ENCODE measurements around the gene PRKG1. TPM values are rescaled to one million over a fixed set of nuclear protein-coding genes. Genes with fewer than 3 reads are reported as not detected.

Gene PRKG1
- total RNA-seq, 1 experiment from 2014 or later, result 10.4 TPM

GRCh38 chr10:51178634-51179033, 104.3 kb downstream of the PRKG1 start:
- Histone ChIP-seq H3K4ac (ENCODE audit: low read depth, low read length) (no peak overlapping the region), H4K8ac (replicated peaks; ENCODE audit: insufficient read length, low read depth, low read length) (no peak overlapping the region), H2BK120ac (ENCODE audit: low read depth, low read length, poor library complexity, severe bottlenecking) (no peak overlapping the region), H3K79me2 (ENCODE audit: insufficient read depth, low read length) (no peaks in the 10 kb centered on the region), H3K18ac (ENCODE audit: insufficient read length, low read depth, low read length) (no peak overlapping the region), H3K27ac (ENCODE audit: insufficient read length, low read depth, low read length) (no peak overlapping the region), H2AK5ac (ENCODE audit: insufficient read length, low read length) (no peak overlapping the region), H3K9ac (ENCODE audit: extremely low read depth, insufficient read length, low read length) (no peak overlapping the region), H3K23ac (ENCODE audit: insufficient read length, low read depth, low read length) (no peak overlapping the region), H3K79me1 (ENCODE audit: insufficient read depth, low read depth, low read length, poor library complexity, severe bottlenecking) (no peaks in the 10 kb centered on the region), H3K9me3 (ENCODE audit: control insufficient read depth, low read depth, low read length) (no peaks in the 10 kb centered on the region), H4K20me1 (ENCODE audit: control insufficient read depth, insufficient read depth, insufficient read length) (no peaks in the 10 kb centered on the region), H3K4me1 (ENCODE audit: insufficient read depth, low read length) (no peaks in the 10 kb centered on the region), H3K14ac (ENCODE audit: insufficient read depth, low read length) (no peak overlapping the region), H2BK12ac (ENCODE audit: insufficient read length, low read depth, low read length) (no peak overlapping the region), H3K4me2 (ENCODE audit: insufficient read depth, insufficient read length, low read length) (no peak overlapping the region), H3K23me2 (ENCODE audit: insufficient read length, low read depth, low read length, poor library complexity, severe bottlenecking) (no peaks in the 10 kb centered on the region), H4K5ac (ENCODE audit: insufficient read length, low read depth, low read length) (no peak overlapping the region), H2BK15ac (ENCODE audit: low read depth, low read length) (no peak overlapping the region), H3K27me3 (ENCODE audit: insufficient read depth, low read length) (no peaks in the 10 kb centered on the region), H3T11ph (ENCODE audit: low read length) (no peak overlapping the region), H2BK20ac (ENCODE audit: low read depth, low read length, poor library complexity, severe bottlenecking) (no peak overlapping the region), H2BK5ac (ENCODE audit: insufficient read length, low read length) (no peak overlapping the region), H3K56ac (ENCODE audit: insufficient read length, low read depth, low read length) (no peak overlapping the region), H4K91ac (ENCODE audit: insufficient read length, low read depth, low read length) (no peak overlapping the region), H2AFZ (ENCODE audit: low read length) (no peak overlapping the region)
- Mint-ChIP-seq H3K27me3 (ENCODE audit: low read depth) (no peaks in the 10 kb centered on the region), H3K4me3 (no peak overlapping the region), H3K27ac (no peak overlapping the region), H3K9me3 (no peaks in the 10 kb centered on the region), H3K36me3 (ENCODE audit: insufficient read depth in 1 of 3, low read depth in 3 of 3) (no peaks in the 10 kb centered on the region), H3K4me1 (no peaks in the 10 kb centered on the region)
- TF ChIP-seq CTCF (conservative IDR thresholded peaks at IDR 0.05), result no peak
- DNase-seq, result no peak

Measured in H9 (cell line).